Measurements from ENCODE around the gene ZNF423.

The ZNF423 gene

GRCh38 chr16:49578435-49579024, 277.4 kb downstream of the ZNF423 start:
- no peak for DNase-seq (ENCODE audit: extremely low spot score)
- TF ChIP-seq ELF4 (IDR thresholded peaks at IDR 0.05): no peak
- TF ChIP-seq L3MBTL2 (conservative IDR thresholded peaks at IDR 0.05): no peak
- TF ChIP-seq CTBP1 (IDR thresholded peaks at IDR 0.05; ENCODE audit: borderline replicate concordance): no peak
- no peak for TF ChIP-seq TARDBP (IDR thresholded peaks at IDR 0.05)
- no peak for TF ChIP-seq HDGF (IDR thresholded peaks at IDR 0.05; ENCODE audit: borderline replicate concordance)
- no peak for TF ChIP-seq FOXA1 (IDR thresholded peaks at IDR 0.05)
- ChIA-PET CTCF (interaction anchor here (0.6 kb wide), 1 partner anchor 1391 kb away, joined by 3 read pairs; no protein-coding TSS in a partner anchor), POLR2A (interaction anchor here (1.2 kb wide), 1 partner anchor 10 kb away, joined by 3 read pairs; no protein-coding TSS in a partner anchor)

GRCh38 chr16:49578018-49578417, 277.9 kb downstream of the ZNF423 start:
- no peak for DNase-seq (ENCODE audit: extremely low spot score)
- POLR2A ChIA-PET: no interaction called here
- TF ChIP-seq SP1 (IDR thresholded peaks at IDR 0.05) (no peak), LEF1 (IDR thresholded peaks at IDR 0.05; ENCODE audit: borderline replicate concordance) (no peak), FOXK2 (IDR thresholded peaks at IDR 0.05) (no peak), TARDBP (IDR thresholded peaks at IDR 0.05) (no peak), BHLHE40 (IDR thresholded peaks at IDR 0.05; ENCODE audit: borderline replicate concordance) (no peak), ARNT (IDR thresholded peaks at IDR 0.05) (no peak), HDGF (IDR thresholded peaks at IDR 0.05; ENCODE audit: borderline replicate concordance) (no peak)
- TF ChIP-seq, protein P1, sequence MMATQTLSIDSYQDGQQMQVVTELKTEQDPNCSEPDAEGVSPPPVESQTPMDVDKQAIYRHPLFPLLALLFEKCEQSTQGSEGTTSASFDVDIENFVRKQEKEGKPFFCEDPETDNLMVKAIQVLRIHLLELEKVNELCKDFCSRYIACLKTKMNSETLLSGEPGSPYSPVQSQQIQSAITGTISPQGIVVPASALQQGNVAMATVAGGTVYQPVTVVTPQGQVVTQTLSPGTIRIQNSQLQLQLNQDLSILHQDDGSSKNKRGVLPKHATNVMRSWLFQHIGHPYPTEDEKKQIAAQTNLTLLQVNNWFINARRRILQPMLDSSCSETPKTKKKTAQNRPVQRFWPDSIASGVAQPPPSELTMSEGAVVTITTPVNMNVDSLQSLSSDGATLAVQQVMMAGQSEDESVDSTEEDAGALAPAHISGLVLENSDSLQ (IDR thresholded peaks at IDR 0.05): no peak
- CTCF ChIA-PET: interaction anchor here (0.6 kb wide), 1 partner anchor 1392 kb away, joined by 3 read pairs; no protein-coding TSS in a partner anchor

- no peak for DNase-seq (ENCODE audit: extremely low spot score)
- TF ChIP-seq BHLHE40 (IDR thresholded peaks at IDR 0.05; ENCODE audit: borderline replicate concordance) (no peak), SUZ12 (IDR thresholded peaks at IDR 0.05) (no peak), ELF4 (IDR thresholded peaks at IDR 0.05) (no peak), HDGF (IDR thresholded peaks at IDR 0.05; ENCODE audit: borderline replicate concordance) (no peak), FOXA1 (IDR thresholded peaks at IDR 0.05) (no peak), FOXM1 (IDR thresholded peaks at IDR 0.05; ENCODE audit: borderline replicate concordance) (no peak), FOXK2 (IDR thresholded peaks at IDR 0.05) (no peak), NFRKB (IDR thresholded peaks at IDR 0.05) (no peak), L3MBTL2 (conservative IDR thresholded peaks at IDR 0.05) (no peak), LEF1 (IDR thresholded peaks at IDR 0.05; ENCODE audit: borderline replicate concordance) (no peak), CTBP1 (IDR thresholded peaks at IDR 0.05; ENCODE audit: borderline replicate concordance) (no peak), ARNT (IDR thresholded peaks at IDR 0.05) (no peak)
- TF ChIP-seq, protein P1 (IDR thresholded peaks at IDR 0.05): no peak
- POLR2A ChIA-PET: no interaction called here
- CTCF ChIA-PET: no interaction called here
Measured at GRCh38 chr16:49576941-49577340, 279.0 kb downstream of the ZNF423 start.

DNA sequence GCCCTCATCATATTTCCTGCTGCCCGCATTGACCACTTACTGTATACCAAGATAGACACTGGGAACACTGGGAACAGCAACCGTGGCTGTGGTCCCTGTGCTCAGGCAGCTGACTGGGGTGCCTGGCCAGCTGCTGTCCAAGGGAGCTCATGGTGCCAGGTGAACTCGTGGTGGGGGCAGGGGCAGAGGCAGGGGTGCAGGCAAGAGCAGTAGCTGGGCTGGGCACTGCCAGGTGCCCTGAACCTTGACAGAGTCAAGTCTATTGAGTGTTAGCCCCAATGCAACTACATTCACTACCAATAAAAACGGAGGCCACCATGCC, 279.8 kb downstream of the ZNF423 start:
- CTCF ChIA-PET: no interaction called here
- TF ChIP-seq LEF1 (IDR thresholded peaks at IDR 0.05; ENCODE audit: borderline replicate concordance) (no peak), ARNT (IDR thresholded peaks at IDR 0.05) (no peak), ZNF384 (IDR thresholded peaks at IDR 0.05) (no peak), BHLHE40 (IDR thresholded peaks at IDR 0.05; ENCODE audit: borderline replicate concordance) (no peak), FOXK2 (IDR thresholded peaks at IDR 0.05) (no peak), TARDBP (IDR thresholded peaks at IDR 0.05) (no peak), SP1 (IDR thresholded peaks at IDR 0.05) (no peak), NFRKB (IDR thresholded peaks at IDR 0.05) (no peak), CTBP1 (IDR thresholded peaks at IDR 0.05; ENCODE audit: borderline replicate concordance) (no peak), SUZ12 (IDR thresholded peaks at IDR 0.05) (no peak), HDGF (IDR thresholded peaks at IDR 0.05; ENCODE audit: borderline replicate concordance) (no peak), FOXM1 (IDR thresholded peaks at IDR 0.05; ENCODE audit: borderline replicate concordance) (no peak), ELF4 (IDR thresholded peaks at IDR 0.05) (no peak), L3MBTL2 (conservative IDR thresholded peaks at IDR 0.05) (no peak), FOXA1 (IDR thresholded peaks at IDR 0.05) (no peak)
- TF ChIP-seq, protein P1 (IDR thresholded peaks at IDR 0.05): no peak
- POLR2A ChIA-PET: no interaction called here
- no peak for DNase-seq (ENCODE audit: extremely low spot score)

- no peak for DNase-seq (ENCODE audit: extremely low spot score)
- CTCF ChIA-PET: interaction anchor here (0.6 kb wide), 1 partner anchor 42 kb away, joined by 4 read pairs; no protein-coding TSS in a partner anchor
- POLR2A ChIA-PET: no interaction called here
- TF ChIP-seq FOXM1 (IDR thresholded peaks at IDR 0.05; ENCODE audit: borderline replicate concordance) (no peak), BHLHE40 (IDR thresholded peaks at IDR 0.05; ENCODE audit: borderline replicate concordance) (no peak), SP1 (IDR thresholded peaks at IDR 0.05) (no peak), L3MBTL2 (conservative IDR thresholded peaks at IDR 0.05) (no peak), FOXA1 (IDR thresholded peaks at IDR 0.05) (no peak), ELF4 (IDR thresholded peaks at IDR 0.05) (no peak)
Measured at GRCh38 chr16:49575346-49576172, 280.4 kb downstream of the ZNF423 start.

- no peak for DNase-seq (ENCODE audit: extremely low spot score)
- ChIA-PET POLR2A (no interaction called here), CTCF (interaction anchor here (0.6 kb wide), 1 partner anchor 41 kb away, joined by 4 read pairs; no protein-coding TSS in a partner anchor)
- TF ChIP-seq FOXM1 (IDR thresholded peaks at IDR 0.05; ENCODE audit: borderline replicate concordance) (no peak), FOXA1 (IDR thresholded peaks at IDR 0.05) (no peak), FOXK2 (IDR thresholded peaks at IDR 0.05) (no peak), L3MBTL2 (conservative IDR thresholded peaks at IDR 0.05) (no peak), HDGF (IDR thresholded peaks at IDR 0.05; ENCODE audit: borderline replicate concordance) (no peak), NFRKB (IDR thresholded peaks at IDR 0.05) (no peak), BHLHE40 (IDR thresholded peaks at IDR 0.05; ENCODE audit: borderline replicate concordance) (no peak), SP1 (IDR thresholded peaks at IDR 0.05) (no peak)
Measured at GRCh38 chr16:49574826-49575225, 281.1 kb downstream of the ZNF423 start.
